ENCODE data around the gene GLS2.
"Not testable (repeated sequence)": the region's sequence is repeated elsewhere in the genome, so short reads cannot be mapped to it uniquely, and the experiment has no call there.

The GLS2 gene

GRCh38 chr12:56448860-56449621 lies 38.9 kb downstream of the GLS2 start, which contains the start of gene TIMELESS:
TSS of gene TIMELESS (minus strand) at chr12:56449426. CDS start at chr12:56434170, 15,256 bp downstream.
- no peak for TF ChIP-seq ZFP30 (CRISPR knock-in tag; IDR thresholded peaks at IDR 0.05)
- no peak for TF ChIP-seq POU6F1 (CRISPR knock-in tag; IDR thresholded peaks at IDR 0.05; ENCODE audit: borderline replicate concordance, low read depth)
- no peak for TF ChIP-seq ZC3H10 (CRISPR knock-in tag; IDR thresholded peaks at IDR 0.05)
- no peak for TF ChIP-seq PATZ1 (CRISPR knock-in tag; IDR thresholded peaks at IDR 0.05; ENCODE audit: borderline replicate concordance)
- TF ChIP-seq ZFP3 (CRISPR knock-in tag; IDR thresholded peaks at IDR 0.05) = no peak
- no peak for TF ChIP-seq ZNF8 (CRISPR knock-in tag; IDR thresholded peaks at IDR 0.05)
- no peak for TF ChIP-seq SNAI2 (CRISPR knock-in tag; IDR thresholded peaks at IDR 0.05)
- TF ChIP-seq OSR1 (CRISPR knock-in tag; IDR thresholded peaks at IDR 0.05) = no peak
- TF ChIP-seq ZNF565 (CRISPR knock-in tag; conservative IDR thresholded peaks at IDR 0.05; ENCODE audit: low read depth) = no peak
- no peak for TF ChIP-seq CREB5 (CRISPR knock-in tag; IDR thresholded peaks at IDR 0.05; ENCODE audit: low read depth)
- no peak for TF ChIP-seq TOX (CRISPR knock-in tag; IDR thresholded peaks at IDR 0.05; ENCODE audit: borderline replicate concordance)
- TF ChIP-seq ARNTL (CRISPR knock-in tag; IDR thresholded peaks at IDR 0.05; ENCODE audit: borderline replicate concordance, low read depth) = no peak
- no peak for TF ChIP-seq TCF4 (CRISPR knock-in tag; IDR thresholded peaks at IDR 0.05; ENCODE audit: borderline replicate concordance)
- TF ChIP-seq ISL1 (CRISPR knock-in tag; IDR thresholded peaks at IDR 0.05) = no peak
- TF ChIP-seq RARB (CRISPR knock-in tag; IDR thresholded peaks at IDR 0.05) = no peak
- no peak for TF ChIP-seq GLIS3 (CRISPR knock-in tag; IDR thresholded peaks at IDR 0.05)
- peak; percentile 99 for ATAC-seq

- ATAC-seq = not testable (repeated sequence)
Observed at GRCh38 chr12:56443208-56443607, 44.8 kb downstream of the GLS2 start.

DNA sequence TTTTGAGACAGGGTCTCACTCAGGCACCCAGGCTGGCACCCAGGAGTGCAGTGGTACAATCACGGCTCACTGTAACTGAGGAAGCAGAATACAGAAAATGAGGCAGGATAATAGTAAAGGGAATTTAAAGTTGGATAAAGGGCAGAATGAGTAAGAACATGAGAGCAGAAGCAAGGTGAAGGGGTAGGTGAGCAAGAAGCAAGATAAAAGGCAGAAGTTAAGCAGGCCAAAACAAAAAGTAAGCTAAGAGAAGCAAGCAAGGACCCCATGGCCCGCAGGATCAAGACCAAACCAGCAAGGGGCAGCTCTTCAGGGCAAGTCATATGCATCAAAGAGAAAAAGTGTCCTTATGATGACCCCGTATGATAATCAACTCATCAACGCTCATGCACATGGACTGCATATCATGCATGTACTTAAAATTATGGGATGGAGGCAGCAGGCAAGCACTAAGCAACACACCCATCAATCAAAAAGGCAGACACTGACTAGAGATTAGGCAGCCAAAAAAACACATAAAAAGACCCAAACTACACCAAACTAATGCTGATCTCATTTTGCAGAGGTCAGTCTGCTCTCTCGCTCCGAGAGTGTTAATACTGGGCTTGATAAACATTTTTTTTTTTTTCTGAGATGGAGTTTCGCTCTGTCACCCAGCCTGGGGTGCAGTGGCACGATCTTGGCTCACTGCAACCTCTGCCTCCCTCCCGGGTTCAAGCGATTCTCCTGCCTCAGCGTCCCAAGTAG lies 50.4 kb downstream of the GLS2 start:
- TF ChIP-seq TCF4 (CRISPR knock-in tag; IDR thresholded peaks at IDR 0.05; ENCODE audit: borderline replicate concordance) (no peak), ZNF8 (CRISPR knock-in tag; IDR thresholded peaks at IDR 0.05) (no peak), CREB5 (CRISPR knock-in tag; IDR thresholded peaks at IDR 0.05; ENCODE audit: low read depth) (no peak), ISL1 (CRISPR knock-in tag; IDR thresholded peaks at IDR 0.05) (no peak), ZNF565 (CRISPR knock-in tag; conservative IDR thresholded peaks at IDR 0.05; ENCODE audit: low read depth) (no peak), RARB (CRISPR knock-in tag; IDR thresholded peaks at IDR 0.05) (no peak), PPARA (CRISPR knock-in tag; IDR thresholded peaks at IDR 0.05; ENCODE audit: borderline replicate concordance) (no peak), CSDC2 (CRISPR knock-in tag; IDR thresholded peaks at IDR 0.05) (no peak)
- TF ChIP-seq, protein P1, sequence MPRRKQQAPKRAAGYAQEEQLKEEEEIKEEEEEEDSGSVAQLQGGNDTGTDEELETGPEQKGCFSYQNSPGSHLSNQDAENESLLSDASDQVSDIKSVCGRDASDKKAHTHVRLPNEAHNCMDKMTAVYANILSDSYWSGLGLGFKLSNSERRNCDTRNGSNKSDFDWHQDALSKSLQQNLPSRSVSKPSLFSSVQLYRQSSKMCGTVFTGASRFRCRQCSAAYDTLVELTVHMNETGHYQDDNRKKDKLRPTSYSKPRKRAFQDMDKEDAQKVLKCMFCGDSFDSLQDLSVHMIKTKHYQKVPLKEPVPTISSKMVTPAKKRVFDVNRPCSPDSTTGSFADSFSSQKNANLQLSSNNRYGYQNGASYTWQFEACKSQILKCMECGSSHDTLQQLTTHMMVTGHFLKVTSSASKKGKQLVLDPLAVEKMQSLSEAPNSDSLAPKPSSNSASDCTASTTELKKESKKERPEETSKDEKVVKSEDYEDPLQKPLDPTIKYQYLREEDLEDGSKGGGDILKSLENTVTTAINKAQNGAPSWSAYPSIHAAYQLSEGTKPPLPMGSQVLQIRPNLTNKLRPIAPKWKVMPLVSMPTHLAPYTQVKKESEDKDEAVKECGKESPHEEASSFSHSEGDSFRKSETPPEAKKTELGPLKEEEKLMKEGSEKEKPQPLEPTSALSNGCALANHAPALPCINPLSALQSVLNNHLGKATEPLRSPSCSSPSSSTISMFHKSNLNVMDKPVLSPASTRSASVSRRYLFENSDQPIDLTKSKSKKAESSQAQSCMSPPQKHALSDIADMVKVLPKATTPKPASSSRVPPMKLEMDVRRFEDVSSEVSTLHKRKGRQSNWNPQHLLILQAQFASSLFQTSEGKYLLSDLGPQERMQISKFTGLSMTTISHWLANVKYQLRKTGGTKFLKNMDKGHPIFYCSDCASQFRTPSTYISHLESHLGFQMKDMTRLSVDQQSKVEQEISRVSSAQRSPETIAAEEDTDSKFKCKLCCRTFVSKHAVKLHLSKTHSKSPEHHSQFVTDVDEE (CRISPR knock-in tag; IDR thresholded peaks at IDR 0.05) = no peak
- ATAC-seq = no peak
